Stimulated activated CD4-positive, alpha-beta T cell treated with anti-CD3 and anti-CD28 coated beads, Interleukin-4, amount 100 ng/mL, for 1 hour (primary cell): Measurements from ENCODE around the gene GATB.

Source experiments
- DNase-seq: peaks from one replicate; pipeline ENCODE4 v3.0.0-alpha.2; 2020

Gene GATB

GRCh38 chr4:151671541-151672059, 89.2 kb downstream of the GATB start:
- DNase-seq, result no peak

- no peak for DNase-seq
Observed at GRCh38 chr4:151670843-151671242, 90.0 kb downstream of the GATB start.

- no peak for DNase-seq
Observed at GRCh38 chr4:151669990-151670389, 90.8 kb downstream of the GATB start.

- DNase-seq, result no peak
Observed at GRCh38 chr4:151668689-151669402, 92.0 kb downstream of the GATB start.

GRCh38 chr4:151667666-151668065, 93.1 kb downstream of the GATB start:
- DNase-seq, result no peak

- DNase-seq, result no peak
Observed at GRCh38 chr4:151667048-151667447, 93.8 kb downstream of the GATB start.

DNA sequence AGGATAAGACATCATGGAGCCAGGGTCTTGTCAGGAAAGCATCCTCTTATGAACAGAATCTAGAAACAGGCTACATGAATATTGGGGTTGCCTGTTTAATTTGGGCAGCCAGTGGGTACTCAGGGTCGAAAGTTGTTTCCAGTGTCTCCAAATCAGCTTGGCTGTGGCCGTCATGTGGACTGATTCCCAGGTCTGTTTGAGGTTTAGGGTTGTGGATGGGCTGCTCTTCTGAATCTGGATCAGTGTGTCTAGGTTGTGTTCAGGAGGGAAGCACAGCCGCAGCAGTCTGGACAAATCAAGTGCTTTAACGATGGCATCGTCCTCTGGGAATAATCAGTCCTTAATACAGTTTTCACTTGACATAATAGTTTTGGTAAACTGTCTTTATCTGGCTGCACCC, 94.3 kb downstream of the GATB start:
- no peak for DNase-seq

DNA sequence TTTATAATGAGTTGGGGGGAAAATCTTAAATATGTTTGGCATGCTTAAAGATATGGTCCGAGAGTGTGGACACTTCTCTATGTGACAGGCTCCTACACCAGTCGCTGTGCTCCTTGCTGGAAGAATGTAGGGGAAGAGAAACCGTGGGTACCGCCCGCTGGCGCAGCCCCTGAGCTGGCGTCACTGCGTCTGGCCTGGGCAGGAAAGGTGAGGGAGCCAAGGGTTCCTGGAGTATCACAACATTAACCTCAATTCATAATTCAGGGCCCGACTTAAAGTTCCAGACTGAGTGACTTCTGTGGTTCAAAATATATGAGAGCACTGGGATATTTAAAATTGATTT, 95.1 kb downstream of the GATB start:
- no peak for DNase-seq

GRCh38 chr4:151665022-151665784, 95.6 kb downstream of the GATB start:
- no peak for DNase-seq

DNA sequence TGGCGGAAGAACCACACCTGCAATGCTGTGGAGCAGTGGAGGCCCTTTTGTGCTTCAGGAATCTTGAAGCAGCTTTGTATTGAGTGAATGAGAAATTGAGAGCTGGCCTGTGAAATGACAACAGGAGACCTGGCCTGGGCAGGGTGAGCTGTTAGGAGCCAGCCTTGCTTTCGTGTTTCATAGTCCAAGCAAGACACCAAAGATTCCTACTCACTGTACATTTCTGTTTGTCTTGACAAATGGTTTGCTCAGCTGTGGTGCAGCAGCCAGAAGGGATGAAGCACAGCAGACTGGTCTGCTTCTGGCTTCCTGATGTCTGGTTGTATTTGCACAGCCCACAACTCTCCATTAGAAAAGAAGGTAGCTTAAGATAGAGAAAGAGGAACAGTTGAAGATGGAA, 96.5 kb downstream of the GATB start:
- no peak for DNase-seq

GRCh38 chr4:151663109-151663508, 97.7 kb downstream of the GATB start:
- DNase-seq, result no peak

GRCh38 chr4:151661873-151662272, 98.9 kb downstream of the GATB start:
- DNase-seq, result no peak

- DNase-seq, result no peak
Observed at GRCh38 chr4:151660676-151661075, 100.1 kb downstream of the GATB start.

DNA sequence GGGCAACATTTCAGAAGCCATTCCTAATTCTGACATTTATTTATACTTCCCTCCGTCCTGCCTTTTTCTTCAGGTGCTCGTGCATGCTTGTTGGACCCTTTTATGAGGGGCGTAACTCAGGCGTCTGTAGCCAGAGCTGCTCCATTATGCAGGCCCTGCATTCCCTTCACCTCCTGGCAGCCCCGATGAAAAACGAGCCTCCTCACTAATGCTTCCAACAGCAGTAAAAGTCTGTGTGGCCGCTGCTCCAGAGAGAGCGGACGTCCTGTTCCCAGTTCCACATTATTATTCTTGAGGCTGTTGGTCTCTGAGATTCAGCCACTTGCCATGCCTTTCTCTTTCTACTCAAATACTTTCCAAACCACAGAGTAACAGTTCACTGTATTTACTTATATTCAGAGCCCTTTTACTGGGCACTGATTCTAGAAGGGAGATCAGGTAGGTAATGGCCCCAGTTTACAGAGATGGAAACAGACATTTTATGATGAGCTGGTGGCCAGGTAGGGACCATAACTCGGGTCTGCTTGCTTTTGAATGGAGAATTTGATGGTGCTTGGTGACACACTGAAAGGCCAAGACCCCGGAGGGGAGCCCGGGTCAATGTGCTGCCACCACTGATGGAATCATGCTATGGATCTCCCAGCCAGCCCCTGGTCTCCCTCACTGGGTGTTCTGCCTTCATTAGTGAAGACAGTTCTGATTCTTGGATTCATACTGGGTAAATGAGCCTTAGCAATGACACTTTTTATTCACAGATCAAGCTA, 101.0 kb downstream of the GATB start:
- DNase-seq, result no peak

- no peak for DNase-seq
Observed at GRCh38 chr4:151658959-151659600, 101.7 kb downstream of the GATB start.

DNA sequence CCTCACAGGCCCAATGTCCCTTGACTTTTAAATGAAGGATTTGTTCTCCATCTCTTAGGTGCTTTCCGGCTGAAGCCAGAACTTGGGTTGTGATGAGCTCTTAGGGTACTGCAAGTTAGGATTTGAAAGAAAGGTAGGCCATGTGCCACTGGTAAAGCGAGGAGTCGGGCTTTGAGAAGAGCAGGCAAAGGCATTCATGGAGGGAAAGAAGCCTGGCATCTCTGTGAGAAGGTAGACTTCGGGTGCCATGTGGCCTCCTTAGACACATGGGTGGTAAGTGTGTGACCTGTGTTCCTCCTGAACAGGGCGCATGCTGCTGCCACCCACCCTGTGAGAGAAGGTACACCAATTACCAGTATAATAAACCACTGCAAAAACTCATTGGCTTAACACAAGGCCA, 102.9 kb downstream of the GATB start:
- DNase-seq, result no peak

DNA sequence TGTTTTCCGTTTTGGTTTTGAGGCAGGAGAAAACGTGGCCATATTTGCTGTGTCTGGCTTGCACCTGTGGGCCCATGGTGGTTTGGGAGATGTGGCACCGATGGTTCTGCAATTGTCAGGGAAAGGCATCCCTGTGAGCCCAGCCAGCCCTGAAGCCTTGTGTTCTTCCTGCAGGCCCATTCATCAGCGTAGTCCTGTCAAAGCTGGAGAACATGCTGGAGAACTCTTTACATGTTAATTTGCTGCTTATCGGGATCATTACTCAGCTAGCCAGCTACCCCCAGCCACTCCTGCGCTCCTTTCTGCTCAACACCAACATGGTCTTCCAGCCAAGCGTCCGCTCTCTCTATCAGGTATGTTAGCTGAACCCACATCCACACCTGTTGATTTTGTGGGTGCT, 104.7 kb downstream of the GATB start:
- no peak for DNase-seq

GRCh38 chr4:151653548-151653918, 107.3 kb downstream of the GATB start:
- no peak for DNase-seq

DNA sequence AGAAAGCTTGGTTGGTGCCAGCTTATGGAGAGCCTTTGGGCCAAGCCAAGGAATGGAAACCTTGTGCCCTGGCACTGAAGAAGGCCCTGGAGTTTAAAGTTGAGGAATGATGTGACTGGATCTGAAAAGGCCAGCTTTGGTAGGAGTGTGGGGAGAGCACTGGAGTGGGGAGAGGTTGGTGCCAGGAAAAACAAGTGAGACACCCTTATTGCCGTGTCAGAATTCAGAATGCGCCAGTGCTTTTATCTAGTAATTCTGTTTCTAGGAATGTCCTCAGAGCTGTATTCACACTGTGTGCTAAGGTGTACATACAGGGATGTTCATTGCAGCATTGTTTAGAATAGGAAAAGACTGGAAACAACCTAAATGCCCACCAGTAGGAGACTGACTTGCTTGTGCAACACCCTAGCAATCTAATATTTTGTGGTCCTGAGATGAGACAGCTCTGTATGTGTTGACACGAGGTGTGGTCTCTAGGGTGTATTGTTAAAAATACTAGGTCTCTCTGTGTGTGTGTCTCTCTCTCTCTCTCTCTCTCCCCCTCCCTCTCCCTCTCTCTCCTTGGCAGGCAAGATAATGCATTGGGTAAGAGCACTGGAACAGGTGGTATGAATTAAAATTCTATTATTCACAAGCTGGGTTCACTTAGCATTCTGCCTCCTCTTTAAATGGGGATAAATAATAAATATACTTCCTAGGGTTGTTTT, 107.8 kb downstream of the GATB start:
- no peak for DNase-seq

- no peak for DNase-seq
Observed at GRCh38 chr4:151651496-151651895, 109.3 kb downstream of the GATB start.

- no peak for DNase-seq
Observed at GRCh38 chr4:151649479-151649878, 111.3 kb downstream of the GATB start.

- DNase-seq, result no peak
Observed at GRCh38 chr4:151646322-151646721, 114.5 kb downstream of the GATB start.

DNA sequence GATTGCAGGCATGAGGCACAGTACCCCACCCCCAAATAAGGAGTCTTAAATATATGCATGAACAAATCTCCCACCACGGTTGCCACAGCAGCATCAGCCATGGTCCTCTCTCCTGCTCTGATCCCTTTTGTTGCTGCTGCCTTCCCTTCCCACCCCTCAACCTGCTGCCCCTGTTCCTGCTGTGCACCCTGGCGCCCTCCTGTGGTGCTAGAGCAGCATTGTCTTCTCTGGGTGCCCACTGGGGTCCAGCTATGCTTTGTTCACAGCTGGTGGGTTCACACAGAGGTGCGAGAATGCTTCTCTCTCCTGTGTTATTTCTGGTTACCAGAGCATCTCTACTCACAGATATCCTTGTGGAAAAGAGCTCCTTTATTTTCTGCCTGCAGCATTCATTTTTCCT, 116.2 kb downstream of the GATB start:
- no peak for DNase-seq
